Jurkat, Clone E6-1 (cell line): ENCODE measurements around the gene BARX1.

Experiments used
- DNase-seq: peaks from one replicate; pipeline ENCODE4 v3.0.0-alpha.2; 2011; ENCODE audit warnings: low read depth, low spot score
- H3K4me3 ChIP-seq: 2 replicates; pipeline ENCODE4 v1.5.1; 2011; ENCODE audit warnings: mild to moderate bottlenecking, low read length, control low read depth, moderate library complexity

The BARX1 gene

GRCh38 chr9:93906195-93906880 is 48.8 kb downstream of the BARX1 start:
- DNase-seq: no peak
- H3K4me3 ChIP-seq: no peak overlapping the region

- no peak for DNase-seq
- no peak overlapping the region for H3K4me3 ChIP-seq
These were observed 49.6 kb downstream of the BARX1 start for GRCh38 chr9:93905473-93906133.

GRCh38 chr9:93904649-93905472 is 50.3 kb downstream of the BARX1 start:
- no peak for DNase-seq

GRCh38 chr9:93903886-93904648 is 51.1 kb downstream of the BARX1 start:
- no peak overlapping the region for H3K4me3 ChIP-seq
- no peak for DNase-seq

More at GRCh38 chr9:93904649-93905472, 50.3 kb downstream of the BARX1 start:
- no peak overlapping the region for H3K4me3 ChIP-seq

GRCh38 chr9:93902780-93903655 is 52.1 kb downstream of the BARX1 start:
- H3K4me3 ChIP-seq: no peak overlapping the region
- no peak for DNase-seq

- no peak overlapping the region for H3K4me3 ChIP-seq
These were observed 52.9 kb downstream of the BARX1 start for GRCh38 chr9:93902051-93902779.

More at GRCh38 chr9:93902051-93902779, 52.9 kb downstream of the BARX1 start:
- DNase-seq: no peak
